BE2C (cell line): Measurements from ENCODE around the gene PLB1.

ENCODE experiments used
- DNase-seq: peaks from one replicate; pipeline ENCODE4 v3.0.0-alpha.2; 2020
- H3K27me3 ChIP-seq: fragments of 250-450 bp; sonication (Bioruptor Pico); 2 replicates; pipeline ENCODE4 v1.5.1; 2020; ENCODE audit warnings: mild to moderate bottlenecking
- H3K36me3 ChIP-seq: fragments of 250-450 bp; sonication (Bioruptor Pico); 2 replicates; pipeline ENCODE4 v1.5.1; 2020; ENCODE audit warnings: mild to moderate bottlenecking
- H3K4me1 ChIP-seq: fragments of 250-450 bp; sonication (Bioruptor Pico); 2 replicates; pipeline ENCODE4 v1.5.1; 2020
- H3K4me3 ChIP-seq: 2 replicates; pipeline ENCODE4 v1.5.1; 2011; ENCODE audit warnings: low read depth, low read length
- H3K9me3 ChIP-seq: fragments of 250-450 bp; sonication (Bioruptor Pico); 2 replicates; pipeline ENCODE4 v1.5.1; 2020
- CTCF ChIP-seq: IDR thresholded peaks from 2 replicates; pipeline ENCODE4 v1.5.1; 2012; ENCODE audit warnings: mild to moderate bottlenecking, low read depth, low read length

PLB1 gene

GRCh38 chr2:28613633-28614501 lies 118.0 kb downstream of the PLB1 start:
- no peaks in the 10 kb centered on the region for H3K36me3 ChIP-seq
- DNase-seq: no peak
- H3K4me3 ChIP-seq: no peak overlapping the region
- H3K27me3 ChIP-seq: no peaks in the 10 kb centered on the region
- H3K9me3 ChIP-seq: no peaks in the 10 kb centered on the region
- H3K4me1 ChIP-seq: no peaks in the 10 kb centered on the region
- TF ChIP-seq CTCF: no peak

GRCh38 chr2:28615706-28616105 lies 119.8 kb downstream of the PLB1 start:
- no peaks in the 10 kb centered on the region for H3K36me3 ChIP-seq
- no peak for TF ChIP-seq CTCF
- no peaks in the 10 kb centered on the region for H3K27me3 ChIP-seq
- DNase-seq: no peak
- no peaks in the 10 kb centered on the region for H3K4me1 ChIP-seq
- H3K4me3 ChIP-seq: no peak overlapping the region
- no peaks in the 10 kb centered on the region for H3K9me3 ChIP-seq

- Histone ChIP-seq H3K4me1 (no peaks in the 10 kb centered on the region; the same call in 1 of the 2 replicates), H3K9me3 (no peaks in the 10 kb centered on the region), H3K27me3 (no peaks in the 10 kb centered on the region), H3K4me3 (no peak overlapping the region), H3K36me3 (no peaks in the 10 kb centered on the region)
- no peak for TF ChIP-seq CTCF
- no peak for DNase-seq
These were observed 120.6 kb downstream of the PLB1 start for GRCh38 chr2:28616396-28616999.

- no peak for DNase-seq
- no peaks in the 10 kb centered on the region for H3K27me3 ChIP-seq
- H3K4me3 ChIP-seq: no peak overlapping the region
- no peaks in the 10 kb centered on the region for H3K36me3 ChIP-seq
- H3K4me1 ChIP-seq: no peaks in the 10 kb centered on the region; the same call in 1 of the 2 replicates
- TF ChIP-seq CTCF: no peak
- no peaks in the 10 kb centered on the region for H3K9me3 ChIP-seq
These were observed 121.8 kb downstream of the PLB1 start for GRCh38 chr2:28617502-28618184.

- H3K4me1 ChIP-seq: no peaks in the 10 kb centered on the region; the same call in 1 of the 2 replicates
- no peak for DNase-seq
- H3K4me3 ChIP-seq: no peak overlapping the region
- no peak for TF ChIP-seq CTCF
- H3K36me3 ChIP-seq: no peaks in the 10 kb centered on the region
- H3K9me3 ChIP-seq: no peaks in the 10 kb centered on the region
- H3K27me3 ChIP-seq: no peaks in the 10 kb centered on the region
These were observed 122.6 kb downstream of the PLB1 start for GRCh38 chr2:28618221-28619141.
